HUES6 (cell line): Measurements from ENCODE around the gene MAN2A2.

Experiments used
- H3K27ac ChIP-seq: 2 replicates; pipeline ENCODE4 v1.7.0; 2013; ENCODE audit warnings: low read depth, mild to moderate bottlenecking, low read length, inconsistent platforms
- H3K27me3 ChIP-seq: 2 replicates; pipeline ENCODE4 v1.6.1; 2013; ENCODE audit warnings: low read length; ENCODE audit not compliant: control insufficient read depth, insufficient read depth
- H3K36me3 ChIP-seq: 2 replicates; pipeline ENCODE4 v1.6.1; 2013; ENCODE audit warnings: low read length; ENCODE audit not compliant: control insufficient read depth, insufficient read depth
- H3K4me1 ChIP-seq: 2 replicates; pipeline ENCODE4 v1.6.1; 2013; ENCODE audit warnings: low read length; ENCODE audit not compliant: control insufficient read depth, insufficient read depth
- H3K4me3 ChIP-seq: 2 replicates; pipeline ENCODE4 v1.5.1; 2013; ENCODE audit warnings: low read depth, low read length
- H3K9ac ChIP-seq: one replicate; pipeline ENCODE4 v1.6.1; 2013; ENCODE audit warnings: mild to moderate bottlenecking, low read length
- H3K9me3 ChIP-seq: 2 replicates; pipeline ENCODE4 v1.6.1; 2013; ENCODE audit warnings: low read depth, low read length; ENCODE audit not compliant: control insufficient read depth, insufficient read depth

The MAN2A2 gene

GRCh38 chr15:90939756-90940155 lies 36.7 kb downstream of the MAN2A2 start:
- Histone ChIP-seq H3K9me3 (no peaks in the 10 kb centered on the region), H3K4me1 (peaks cover 10% of the 10 kb centered on the region), H3K36me3 (peaks cover 71% of the 10 kb centered on the region), H3K9ac (no peak overlapping the region), H3K27me3 (no peaks in the 10 kb centered on the region), H3K27ac (no peak overlapping the region), H3K4me3 (no peak overlapping the region)

DNA sequence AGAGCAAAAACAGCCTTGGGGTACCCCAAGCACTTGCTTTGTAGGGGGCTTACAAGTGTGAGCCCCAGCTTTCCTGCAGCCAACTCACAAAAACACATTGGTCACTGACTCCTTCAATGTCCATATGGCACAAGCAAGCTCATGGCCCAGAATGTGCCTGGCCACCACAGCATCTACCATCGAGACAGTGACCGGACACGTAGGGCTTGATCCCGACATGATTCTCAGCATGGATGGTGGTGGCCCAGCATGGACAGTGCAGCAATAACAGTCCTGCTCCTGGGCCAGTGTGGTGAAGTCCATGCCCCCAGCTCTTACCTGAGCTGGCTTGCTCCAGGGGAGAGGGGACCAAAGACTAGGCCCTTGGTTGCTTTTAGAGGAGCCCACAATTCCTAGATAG lies 37.9 kb downstream of the MAN2A2 start:
- Histone ChIP-seq H3K36me3 (peaks cover 76% of the 10 kb centered on the region), H3K4me3 (no peak overlapping the region), H3K9ac (no peak overlapping the region)

GRCh38 chr15:90942354-90943120 lies 39.4 kb downstream of the MAN2A2 start:
- H3K4me1 ChIP-seq: no peaks in the 10 kb centered on the region
- no peaks in the 10 kb centered on the region for H3K9me3 ChIP-seq
- no peak overlapping the region for H3K4me3 ChIP-seq
- H3K9ac ChIP-seq: no peak overlapping the region
- no peak overlapping the region for H3K27ac ChIP-seq
- peaks cover 79% of the 10 kb centered on the region for H3K36me3 ChIP-seq
- H3K27me3 ChIP-seq: no peaks in the 10 kb centered on the region

More for the DNA sequence above, 37.9 kb downstream of the MAN2A2 start:
- H3K27me3 ChIP-seq: no peaks in the 10 kb centered on the region
- H3K9me3 ChIP-seq: no peaks in the 10 kb centered on the region
- peaks cover 5% of the 10 kb centered on the region for H3K4me1 ChIP-seq
- H3K27ac ChIP-seq: no peak overlapping the region

DNA sequence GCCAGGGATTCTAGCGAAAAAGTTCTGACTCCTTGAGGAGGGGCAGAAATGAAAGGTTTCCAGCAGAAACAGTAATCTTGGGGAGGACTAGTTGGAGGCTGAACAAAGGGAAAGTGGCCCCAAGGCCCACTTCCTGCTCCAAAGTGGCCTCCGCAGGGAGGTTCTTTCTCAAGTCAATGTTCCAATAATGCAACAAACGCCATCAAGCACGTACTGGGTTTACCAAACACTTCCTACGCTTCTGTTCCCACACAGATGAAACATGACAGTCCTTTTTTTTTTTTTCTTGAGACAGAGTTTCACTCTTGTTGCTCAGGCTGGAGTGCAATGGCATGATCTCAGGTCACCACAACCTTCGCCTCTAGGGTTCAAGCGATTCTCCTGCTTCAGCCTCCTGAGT lies 42.0 kb downstream of the MAN2A2 start:
- Histone ChIP-seq H3K4me3 (no peak overlapping the region), H3K9ac (no peak overlapping the region), H3K9me3 (no peaks in the 10 kb centered on the region), H3K27me3 (no peaks in the 10 kb centered on the region), H3K4me1 (no peaks in the 10 kb centered on the region), H3K36me3 (peaks cover 88% of the 10 kb centered on the region), H3K27ac (no peak overlapping the region)

- Histone ChIP-seq H3K9me3 (no peaks in the 10 kb centered on the region), H3K4me1 (no peaks in the 10 kb centered on the region), H3K4me3 (no peak overlapping the region), H3K27ac (no peak overlapping the region), H3K36me3 (peaks cover 88% of the 10 kb centered on the region), H3K27me3 (no peaks in the 10 kb centered on the region), H3K9ac (no peak overlapping the region)
These were observed 43.4 kb downstream of the MAN2A2 start for GRCh38 chr15:90946538-90946937.

- no peak overlapping the region for H3K4me3 ChIP-seq
- H3K4me1 ChIP-seq: no peaks in the 10 kb centered on the region
- H3K27me3 ChIP-seq: no peaks in the 10 kb centered on the region
- H3K36me3 ChIP-seq: peaks cover 90% of the 10 kb centered on the region
- no peak overlapping the region for H3K27ac ChIP-seq
- no peaks in the 10 kb centered on the region for H3K9me3 ChIP-seq
- no peak overlapping the region for H3K9ac ChIP-seq
These were observed 44.0 kb downstream of the MAN2A2 start for GRCh38 chr15:90946941-90947576.

GRCh38 chr15:90947577-90948357 lies 44.7 kb downstream of the MAN2A2 start:
- Histone ChIP-seq H3K9me3 (no peaks in the 10 kb centered on the region), H3K27me3 (no peaks in the 10 kb centered on the region), H3K9ac (no peak overlapping the region), H3K27ac (no peak overlapping the region), H3K36me3 (peaks cover 87% of the 10 kb centered on the region), H3K4me1 (no peaks in the 10 kb centered on the region), H3K4me3 (no peak overlapping the region)

DNA sequence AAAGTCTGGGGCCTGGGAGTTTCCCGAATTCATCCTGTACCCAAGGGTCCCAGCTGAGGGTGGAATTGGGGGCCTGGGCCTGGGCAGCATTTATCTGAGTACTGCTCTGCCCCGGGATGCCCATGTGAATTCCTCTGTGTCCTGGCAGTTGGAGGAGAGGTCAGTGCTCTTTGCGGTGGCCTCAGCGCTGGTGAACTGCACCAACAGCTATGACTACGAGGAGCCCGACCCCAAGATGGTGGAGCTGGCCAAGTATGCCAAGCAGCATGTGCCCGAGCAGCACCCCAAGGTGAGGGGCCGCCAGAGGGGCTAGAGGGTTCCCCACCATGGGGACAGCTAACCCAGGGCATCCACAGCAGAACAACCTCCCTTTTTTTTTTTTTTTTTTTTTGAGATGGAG lies 45.4 kb downstream of the MAN2A2 start:
- H3K9ac ChIP-seq: no peak overlapping the region
- H3K36me3 ChIP-seq: peaks cover 87% of the 10 kb centered on the region
- H3K4me1 ChIP-seq: no peaks in the 10 kb centered on the region
- no peak overlapping the region for H3K27ac ChIP-seq
- H3K4me3 ChIP-seq: no peak overlapping the region
- H3K9me3 ChIP-seq: no peaks in the 10 kb centered on the region
- no peaks in the 10 kb centered on the region for H3K27me3 ChIP-seq

DNA sequence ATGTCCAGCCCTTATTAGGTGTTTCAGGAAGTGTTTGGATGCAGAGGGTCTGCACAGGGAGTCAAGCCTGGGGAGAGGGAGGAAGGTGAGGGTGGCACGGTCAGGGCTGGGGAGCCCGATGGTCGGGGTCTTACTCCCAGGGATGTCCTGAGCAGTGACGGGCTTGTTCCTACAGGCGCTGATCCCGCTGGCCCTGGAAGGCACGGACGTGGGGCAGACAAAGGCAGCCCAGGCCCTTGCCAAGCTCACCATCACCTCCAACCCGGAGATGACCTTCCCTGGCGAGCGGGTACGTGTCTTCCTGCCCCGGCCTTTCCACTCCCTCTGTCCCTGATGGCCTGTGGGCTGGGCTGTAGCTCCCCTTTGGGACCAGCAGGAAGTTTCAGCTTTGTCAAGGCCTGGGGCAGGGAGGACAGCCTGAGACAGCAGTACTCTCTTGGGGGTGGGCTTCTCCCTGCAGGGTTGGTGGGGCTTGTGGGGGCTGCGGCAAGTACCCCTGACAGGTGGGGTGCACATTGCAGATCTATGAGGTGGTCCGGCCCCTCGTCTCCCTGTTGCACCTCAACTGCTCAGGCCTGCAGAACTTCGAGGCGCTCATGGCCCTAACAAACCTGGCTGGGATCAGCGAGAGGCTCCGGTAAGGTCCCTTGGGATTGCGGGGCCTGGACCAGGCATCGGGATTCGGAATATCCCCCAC lies 47.0 kb downstream of the MAN2A2 start:
- Histone ChIP-seq H3K9me3 (no peaks in the 10 kb centered on the region), H3K9ac (no peak overlapping the region), H3K4me1 (no peaks in the 10 kb centered on the region), H3K4me3 (no peak overlapping the region), H3K27ac (peak overlapping the region; percentile 25; the same call in 1 of the 2 replicates), H3K27me3 (no peaks in the 10 kb centered on the region), H3K36me3 (peaks cover 77% of the 10 kb centered on the region)

DNA sequence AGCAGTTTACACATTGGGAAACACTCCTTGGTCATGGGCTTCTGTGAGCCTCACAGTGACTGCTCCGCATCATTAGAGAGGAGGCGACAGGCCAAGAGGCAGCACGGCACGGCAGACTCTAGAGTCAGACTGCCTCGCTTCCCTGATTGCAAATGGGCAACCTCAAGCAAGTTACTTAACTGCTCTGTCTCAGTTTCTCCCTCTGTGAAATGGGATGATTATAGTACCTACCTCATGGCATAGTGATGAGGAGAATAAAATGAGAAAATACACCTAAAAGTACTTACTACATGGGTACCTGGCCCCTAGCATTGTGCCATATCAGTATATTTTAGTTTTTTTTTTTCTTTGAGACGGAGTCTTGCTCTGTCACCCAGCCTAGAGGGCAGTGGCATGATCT lies 47.6 kb downstream of the MAN2A2 start:
- Histone ChIP-seq H3K27ac (no peak overlapping the region), H3K4me3 (no peak overlapping the region), H3K9ac (no peak overlapping the region), H3K36me3 (peaks cover 76% of the 10 kb centered on the region), H3K27me3 (no peaks in the 10 kb centered on the region), H3K9me3 (no peaks in the 10 kb centered on the region), H3K4me1 (no peaks in the 10 kb centered on the region)
